ENCODE data around the gene DDX42. TPM values are rescaled to one million over a fixed set of nuclear protein-coding genes. Genes with fewer than 3 reads are reported as not detected.
A peak's percentile ranks its signal among the peaks of the same experiment; 100 is the strongest.

DDX42 gene
- total and polyA plus RNA-seq, 2 of the 13 experiments (the other 11 are each of a cell fraction or from before 2014, with no cell fraction given) = 87.2 to 92.9 TPM

GRCh38 chr17:63830904-63831491 lies 57.0 kb downstream of the DDX42 start:
- no peak overlapping the region for H2AFZ ChIP-seq (ENCODE audit: low read length)
- no TSS peak for BruUV-seq (replicated peaks)
- H3K4me2 ChIP-seq (ENCODE audit: low read depth, low read length) = no peak overlapping the region
- intact Hi-C loops (cut with micrococcal nuclease; ENCODE audit: unreplicated experiment) (no loop called here), in situ Hi-C loops (cut with HindIII; ENCODE audit: extremely low pct_ligation_motif_present, low pct_unique_long_range_greater_than_20kb) (no loop called here)
- ChIA-PET CTCF (ENCODE audit: low intra/inter-chr PET ratio, low total read pairs) (no interaction called here), POLR2A (interaction anchor here (1.1 to 5.2 kb wide), 3 partner anchors 10 to 88 kb away, joined by 3 to 30 read pairs (median 13); partner anchors contain the start of genes CCDC47 and DDX42)
- no peak overlapping the region for H3K27ac ChIP-seq (ENCODE audit: extremely low read length, insufficient read depth, low read length)
- H4K20me1 ChIP-seq (ENCODE audit: insufficient read depth, low read length) = 0 out of 2 replicates have a peak, but pooled peaks cover 2% of the 10 kb centered on the region
- peaks cover 51 to 70% of the 10 kb centered on the region in 2 experiments for H3K36me3 ChIP-seq (replicated peaks in 1 of 2; ENCODE audit: control insufficient read depth in 1 of 2, insufficient read depth in 2 of 2, low read length in 2 of 2)
- FAIRE-seq = no peak
- TF ChIP-seq AGO1 (IDR thresholded peaks at IDR 0.05; ENCODE audit: low read depth, low read length, poor library complexity, severe bottlenecking) (peak; percentile 25), AGO2 (optimal IDR thresholded peaks at IDR 0.05; ENCODE audit: low read depth, low read length) (peak; percentile 53), POLR2A (IDR thresholded peaks at IDR 0.05; ENCODE audit: insufficient read depth in 1 of 2, low read depth in 2 of 2, low read length in 2 of 2) (peak in 1 of 2 experiments; percentile 30; a peak in 1 of 4 replicates), ZNF598 (CRISPR knock-in tag; IDR thresholded peaks at IDR 0.05; ENCODE audit: borderline replicate concordance) (no peak), SMARCE1 (IDR thresholded peaks at IDR 0.05; ENCODE audit: borderline replicate concordance) (no peak), ZNF367 (CRISPR knock-in tag; IDR thresholded peaks at IDR 0.05; ENCODE audit: borderline replicate concordance) (no peak), RBFOX2 (IDR thresholded peaks at IDR 0.05; ENCODE audit: low read depth, low read length) (peak; percentile 56), DNMT3B (CRISPR knock-in tag; conservative IDR thresholded peaks at IDR 0.05) (no peak), SSRP1 (CRISPR knock-in tag; IDR thresholded peaks at IDR 0.05) (0 out of 2 replicates have a peak, but pooled peaks have one; percentile 3), BRCA1 (CRISPR knock-in tag; IDR thresholded peaks at IDR 0.05) (no peak)
- H3K4me3 ChIP-seq (replicated peaks in 1 of 3; ENCODE audit: insufficient read depth in 1 of 3, low read depth in 2 of 3, low read length in 3 of 3) = no peak overlapping the region
- DNase-seq (ENCODE audit: low spot score) = no peak
- peaks cover 33% of the 10 kb centered on the region for H3K79me2 ChIP-seq (ENCODE audit: insufficient read depth, low read length)
- H3K27me3 ChIP-seq (ENCODE audit: control insufficient read depth in 1 of 2, insufficient read depth in 2 of 2, low read length in 2 of 2) = no peaks in the 10 kb centered on the region; a peak in 1 of 5 replicates
- WGBS (ENCODE audit: low lambda C conversion rate) = 94% methylated on average over 15 of the region's 15 CpGs
- no peak overlapping the region for H3K9ac ChIP-seq (ENCODE audit: insufficient read depth, low read depth, low read length)
- ATAC-seq = no peak
- H3K9me3 ChIP-seq (ENCODE audit: low read length) = no peaks in the 10 kb centered on the region
- peaks cover 23% of the 10 kb centered on the region for H3K4me1 ChIP-seq (ENCODE audit: insufficient read depth, low read length)
